Vagina (tissue), 2 donors: Measurements from ENCODE around the gene TUBA1B. TPM values are rescaled to one million over a fixed set of nuclear protein-coding genes. Genes with fewer than 3 reads are reported as not detected.

ENCODE experiments used
- DNase-seq, 2 donors: peaks; one replicate each; pipeline ENCODE4 v3.0.0-alpha.2; 2017; ENCODE audit errors: extremely low spot score in 2 of 2
- H3K27ac ChIP-seq: fragments of 200-600 bp; sonication (generic); one replicate; pipeline ENCODE4 v1.5.1; 2019
- H3K27me3 ChIP-seq: fragments of 200-600 bp; sonication (generic); one replicate; pipeline ENCODE4 v1.5.1; 2019
- H3K36me3 ChIP-seq, 2 donors: fragments of 200-600 bp; sonication (generic); one replicate each; pipeline ENCODE4 v1.5.1; 2017 to 2019
- H3K4me1 ChIP-seq: fragments of 200-600 bp; sonication (generic); one replicate; pipeline ENCODE4 v1.5.1; 2019
- H3K4me3 ChIP-seq, 2 donors: fragments of 200-600 bp; sonication (generic); 1 replicate in 1 of 2; 2 replicates in 1 of 2; pipeline ENCODE4 v1.5.1; 2016 to 2019
- H3K9me3 ChIP-seq: fragments of 200-600 bp; sonication (generic); one replicate; pipeline ENCODE4 v1.5.1; 2019
- POLR2A ChIP-seq, 2 donors: fragments of 450-650 bp; IDR thresholded peaks; one replicate each; pipeline ENCODE4 v1.6.1; 2017; ENCODE audit warnings: antibody characterized with exemption in 2 of 2, mild to moderate bottlenecking in 2 of 2, moderate library complexity in 2 of 2
- POLR2AphosphoS5 ChIP-seq, 2 donors: sonication (generic); formaldehyde crosslinking; IDR thresholded peaks; one replicate each; pipeline ENCODE4 v1.9.0; 2017; ENCODE audit warnings: antibody characterized with exemption in 2 of 2, mild to moderate bottlenecking in 2 of 2, low read depth in 1 of 2; ENCODE audit not compliant: insufficient read depth in 1 of 2
- intact Hi-C: fragments of 100-400 bp; cut with DNase I; formaldehyde crosslinking; loops from one replicate; pipeline ENCODE4 v1.15.1; 2023
- total RNA-seq: library from RNA; depleted of rRNA; stranded (reverse); fragments of >200 nt; gene quantifications from one replicate; pipeline ENCODE4 v1.2.3, GENCODE V29; 2016
- TF ChIP-seq, protein P1 (sequence below), 3 experiments: fragments of 450-650 bp in 2 of 3; fragments of 200-600 bp in 1 of 3; sonication (generic) in 1 of 3; IDR thresholded peaks; one replicate each; pipeline ENCODE4 v1.5.1; 2017 to 2019; ENCODE audit warnings: antibody characterized with exemption in 3 of 3, mild to moderate bottlenecking in 2 of 3, moderate library complexity in 2 of 3

Gene TUBA1B
- total RNA-seq, 1 donor from 2014 or later, result 638 TPM

GRCh38 chr12:49161092-49161795, 30.0 kb upstream of the TUBA1B start:
- no peaks in the 10 kb centered on the region for H3K36me3 ChIP-seq
- no peak for DNase-seq
- no peaks in the 10 kb centered on the region for H3K4me1 ChIP-seq
- no peaks in the 10 kb centered on the region for H3K27me3 ChIP-seq
- H3K27ac ChIP-seq, result no peak overlapping the region
- H3K9me3 ChIP-seq, result no peaks in the 10 kb centered on the region
- H3K4me3 ChIP-seq, result no peak overlapping the region
- TF ChIP-seq, protein P1, sequence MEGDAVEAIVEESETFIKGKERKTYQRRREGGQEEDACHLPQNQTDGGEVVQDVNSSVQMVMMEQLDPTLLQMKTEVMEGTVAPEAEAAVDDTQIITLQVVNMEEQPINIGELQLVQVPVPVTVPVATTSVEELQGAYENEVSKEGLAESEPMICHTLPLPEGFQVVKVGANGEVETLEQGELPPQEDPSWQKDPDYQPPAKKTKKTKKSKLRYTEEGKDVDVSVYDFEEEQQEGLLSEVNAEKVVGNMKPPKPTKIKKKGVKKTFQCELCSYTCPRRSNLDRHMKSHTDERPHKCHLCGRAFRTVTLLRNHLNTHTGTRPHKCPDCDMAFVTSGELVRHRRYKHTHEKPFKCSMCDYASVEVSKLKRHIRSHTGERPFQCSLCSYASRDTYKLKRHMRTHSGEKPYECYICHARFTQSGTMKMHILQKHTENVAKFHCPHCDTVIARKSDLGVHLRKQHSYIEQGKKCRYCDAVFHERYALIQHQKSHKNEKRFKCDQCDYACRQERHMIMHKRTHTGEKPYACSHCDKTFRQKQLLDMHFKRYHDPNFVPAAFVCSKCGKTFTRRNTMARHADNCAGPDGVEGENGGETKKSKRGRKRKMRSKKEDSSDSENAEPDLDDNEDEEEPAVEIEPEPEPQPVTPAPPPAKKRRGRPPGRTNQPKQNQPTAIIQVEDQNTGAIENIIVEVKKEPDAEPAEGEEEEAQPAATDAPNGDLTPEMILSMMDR (IDR thresholded peaks at IDR 0.05), result no peak
- TF ChIP-seq POLR2A (IDR thresholded peaks at IDR 0.05), result no peak
- TF ChIP-seq POLR2AphosphoS5 (IDR thresholded peaks at IDR 0.05; ENCODE audit: insufficient read depth in 1 of 2, low read depth in 1 of 2), result no peak
- intact Hi-C loops, result no loop called here

DNA sequence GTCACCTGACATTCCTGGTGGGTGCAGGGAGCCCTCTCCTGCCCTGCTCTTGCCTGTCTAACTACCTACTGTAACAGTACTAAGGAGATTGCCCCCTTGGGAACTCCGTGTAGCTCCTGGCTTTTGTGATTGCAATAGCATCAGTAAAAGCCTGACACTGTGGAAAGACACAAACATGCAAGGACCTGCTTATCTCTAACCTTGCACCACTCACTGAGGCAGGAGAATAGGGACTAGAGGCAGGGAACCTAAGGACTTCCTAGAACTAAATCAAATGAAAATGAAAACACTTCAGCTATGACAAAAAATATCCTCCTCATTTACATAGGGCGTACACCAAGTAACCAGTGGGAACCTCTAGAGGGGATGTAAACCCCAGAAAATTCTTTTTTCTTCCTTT, 29.2 kb upstream of the TUBA1B start:
- H3K9me3 ChIP-seq, result no peaks in the 10 kb centered on the region
- no peak overlapping the region for H3K27ac ChIP-seq
- no peaks in the 10 kb centered on the region for H3K36me3 ChIP-seq
- TF ChIP-seq, protein P1 (IDR thresholded peaks at IDR 0.05), result no peak
- TF ChIP-seq POLR2A (IDR thresholded peaks at IDR 0.05), result no peak
- no peak for TF ChIP-seq POLR2AphosphoS5 (IDR thresholded peaks at IDR 0.05; ENCODE audit: insufficient read depth in 1 of 2, low read depth in 1 of 2)
- H3K27me3 ChIP-seq, result no peaks in the 10 kb centered on the region
- DNase-seq, result no peak
- no peaks in the 10 kb centered on the region for H3K4me1 ChIP-seq
- intact Hi-C loops, result no loop called here
- no peak overlapping the region for H3K4me3 ChIP-seq

DNA sequence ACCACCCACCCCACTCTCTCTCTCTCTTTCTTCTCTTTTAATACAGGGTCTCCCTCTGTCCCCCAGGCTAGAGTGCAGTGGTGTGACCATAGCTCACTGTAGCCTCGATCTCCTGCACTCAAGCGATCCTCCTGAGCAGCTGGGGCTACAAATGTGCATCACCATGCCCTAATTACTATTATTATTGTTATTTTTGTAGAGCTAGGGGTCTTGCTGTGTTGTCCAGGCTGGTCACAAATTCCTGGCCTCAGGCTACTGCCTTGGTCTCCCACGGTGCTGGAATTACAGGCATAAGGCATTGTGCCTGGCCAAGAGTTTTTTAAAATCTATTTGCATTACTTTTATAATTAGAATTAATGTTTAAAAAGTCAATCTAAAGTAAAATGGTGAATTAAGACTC, 23.0 kb upstream of the TUBA1B start:
- no peak for DNase-seq
- TF ChIP-seq POLR2AphosphoS5 (IDR thresholded peaks at IDR 0.05; ENCODE audit: insufficient read depth in 1 of 2, low read depth in 1 of 2) (no peak), POLR2A (IDR thresholded peaks at IDR 0.05) (no peak)
- TF ChIP-seq, protein P1 (IDR thresholded peaks at IDR 0.05), result no peak

GRCh38 chr12:49147384-49147783, 16.2 kb upstream of the TUBA1B start:
- TF ChIP-seq, protein P1 (IDR thresholded peaks at IDR 0.05), result no peak
- no peak for TF ChIP-seq POLR2AphosphoS5 (IDR thresholded peaks at IDR 0.05; ENCODE audit: insufficient read depth in 1 of 2, low read depth in 1 of 2)
- TF ChIP-seq POLR2A (IDR thresholded peaks at IDR 0.05), result no peak
- Histone ChIP-seq H3K9me3 (no peaks in the 10 kb centered on the region), H3K27me3 (no peaks in the 10 kb centered on the region), H3K4me3 (no peak overlapping the region), H3K36me3 (no peaks in the 10 kb centered on the region), H3K4me1 (no peaks in the 10 kb centered on the region), H3K27ac (no peak overlapping the region)
- DNase-seq, result no peak
- intact Hi-C loops, result no loop called here

More for the DNA sequence above, 23.0 kb upstream of the TUBA1B start:
- no peak overlapping the region for H3K4me3 ChIP-seq
- no peak overlapping the region for H3K27ac ChIP-seq
- intact Hi-C loops, result no loop called here
- H3K27me3 ChIP-seq, result no peaks in the 10 kb centered on the region
- H3K36me3 ChIP-seq, result no peaks in the 10 kb centered on the region
- H3K9me3 ChIP-seq, result no peaks in the 10 kb centered on the region
- no peaks in the 10 kb centered on the region for H3K4me1 ChIP-seq

- Histone ChIP-seq H3K4me1 (no peaks in the 10 kb centered on the region), H3K36me3 (no peaks in the 10 kb centered on the region), H3K27ac (no peak overlapping the region), H3K4me3 (no peak overlapping the region), H3K9me3 (no peaks in the 10 kb centered on the region), H3K27me3 (no peaks in the 10 kb centered on the region)
- no peak for TF ChIP-seq POLR2AphosphoS5 (IDR thresholded peaks at IDR 0.05; ENCODE audit: insufficient read depth in 1 of 2, low read depth in 1 of 2)
- TF ChIP-seq, protein P1 (IDR thresholded peaks at IDR 0.05), result no peak
- TF ChIP-seq POLR2A (IDR thresholded peaks at IDR 0.05), result no peak
- intact Hi-C loops, result no loop called here
- DNase-seq, result no peak
Observed at GRCh38 chr12:49146406-49146805, 15.2 kb upstream of the TUBA1B start.
